ENCODE measurements around the gene JMJD1C.

Gene JMJD1C

GRCh38 chr10:63489838-63490237 lies 24.1 kb upstream of the JMJD1C start:
- H3K27ac ChIP-seq (replicated peaks; ENCODE audit: low read length) = no peak overlapping the region
- DNase-seq (ENCODE audit: low spot score) = no peak
- no peak overlapping the region for H4K8ac ChIP-seq (ENCODE audit: low read depth, low read length)
- H3K4me2 ChIP-seq (ENCODE audit: insufficient read depth, low read length, poor library complexity, severe bottlenecking) = no peak overlapping the region
- H3K27me3 ChIP-seq (ENCODE audit: control insufficient read depth in 3 of 3, insufficient read depth in 3 of 3, low read depth in 1 of 3, low read length in 3 of 3) = no peaks in the 10 kb centered on the region
- H3K4me3 ChIP-seq (ENCODE audit: low read length in 2 of 2) = no peak overlapping the region
- no peak overlapping the region for H2AFZ ChIP-seq (ENCODE audit: low read length)
- H4K91ac ChIP-seq (ENCODE audit: low read depth, low read length, poor library complexity) = no peak overlapping the region
- no peak overlapping the region for H3K18ac ChIP-seq (ENCODE audit: low read length)
- H3K9ac ChIP-seq (ENCODE audit: low read depth, low read length, poor library complexity) = no peak overlapping the region
- H3K79me1 ChIP-seq (ENCODE audit: low read depth, low read length) = peaks cover 2% of the 10 kb centered on the region
- no peak overlapping the region for H2BK15ac ChIP-seq (ENCODE audit: low read length)
- peaks cover 0 to 24% of the 10 kb centered on the region in 2 donors for H3K9me3 ChIP-seq (replicated peaks in 1 of 2; ENCODE audit: control insufficient read depth in 2 of 2, insufficient read depth in 1 of 2, low read depth in 1 of 2, low read length in 2 of 2)
- no peak overlapping the region for H2BK5ac ChIP-seq (ENCODE audit: low read length)
- H2BK120ac ChIP-seq (ENCODE audit: low read depth, low read length) = no peak overlapping the region
- peaks cover 4 to 7% of the 10 kb centered on the region in 2 donors for H3K4me1 ChIP-seq (ENCODE audit: control insufficient read depth in 2 of 2, insufficient read depth in 1 of 2, low read depth in 1 of 2, low read length in 2 of 2)
- no CpG with 5 or more reads among the region's 3 CpGs for WGBS, 2 donors (ENCODE audit: extremely low coverage in 2 of 2, insufficient read length in 2 of 2, insufficient replicate concordance in 1 of 2)
- peaks cover 2 to 9% of the 10 kb centered on the region in 2 donors for H3K36me3 ChIP-seq (replicated peaks in 1 of 2; ENCODE audit: control insufficient read depth in 2 of 2, insufficient read depth in 2 of 2, low read length in 2 of 2)
- no peak overlapping the region for H2AK5ac ChIP-seq (ENCODE audit: low read depth, low read length)
- no peak overlapping the region for H2BK12ac ChIP-seq (ENCODE audit: low read length)
- no peak overlapping the region for H3K4ac ChIP-seq (ENCODE audit: low read length)
- no peak overlapping the region for H3K14ac ChIP-seq (ENCODE audit: low read length)
- no peak overlapping the region for H3K23ac ChIP-seq (ENCODE audit: low read depth, low read length, poor library complexity)

GRCh38 chr10:63487990-63488389 lies 22.2 kb upstream of the JMJD1C start:
- Histone ChIP-seq H3K27me3 (ENCODE audit: control insufficient read depth in 3 of 3, insufficient read depth in 3 of 3, low read depth in 1 of 3, low read length in 3 of 3) (no peaks in the 10 kb centered on the region), H4K8ac (ENCODE audit: low read depth, low read length) (no peak overlapping the region), H3K4me1 (ENCODE audit: control insufficient read depth in 2 of 2, insufficient read depth in 1 of 2, low read depth in 1 of 2, low read length in 2 of 2) (peaks cover 6 to 7% of the 10 kb centered on the region in 2 donors), H2BK5ac (ENCODE audit: low read length) (no peak overlapping the region), H3K23ac (ENCODE audit: low read depth, low read length, poor library complexity) (no peak overlapping the region), H3K4me2 (ENCODE audit: insufficient read depth, low read length, poor library complexity, severe bottlenecking) (no peak overlapping the region), H4K91ac (ENCODE audit: low read depth, low read length, poor library complexity) (no peak overlapping the region), H3K18ac (ENCODE audit: low read length) (no peak overlapping the region), H3K4me3 (ENCODE audit: low read length in 2 of 2) (no peak overlapping the region), H3K9ac (ENCODE audit: low read depth, low read length, poor library complexity) (no peak overlapping the region), H3K4ac (ENCODE audit: low read length) (no peak overlapping the region), H2BK12ac (ENCODE audit: low read length) (no peak overlapping the region), H2AFZ (ENCODE audit: low read length) (no peak overlapping the region), H3K79me1 (ENCODE audit: low read depth, low read length) (peaks cover 2% of the 10 kb centered on the region), H3K27ac (replicated peaks; ENCODE audit: low read length) (no peak overlapping the region), H3K9me3 (replicated peaks in 1 of 2; ENCODE audit: control insufficient read depth in 2 of 2, insufficient read depth in 1 of 2, low read depth in 1 of 2, low read length in 2 of 2) (peaks cover 0 to 19% of the 10 kb centered on the region in 2 donors), H2BK120ac (ENCODE audit: low read depth, low read length) (no peak overlapping the region), H3K36me3 (replicated peaks in 1 of 2; ENCODE audit: control insufficient read depth in 2 of 2, insufficient read depth in 2 of 2, low read length in 2 of 2) (peaks cover 2 to 7% of the 10 kb centered on the region in 2 donors), H2AK5ac (ENCODE audit: low read depth, low read length) (no peak overlapping the region), H2BK15ac (ENCODE audit: low read length) (no peak overlapping the region), H3K14ac (ENCODE audit: low read length) (no peak overlapping the region)
- no CpG with 5 or more reads among the region's 3 CpGs for WGBS, 2 donors (ENCODE audit: extremely low coverage in 2 of 2, insufficient read length in 2 of 2, insufficient replicate concordance in 1 of 2)
- DNase-seq (ENCODE audit: low spot score) = no peak

- peaks cover 2% of the 10 kb centered on the region for H3K79me1 ChIP-seq (ENCODE audit: low read depth, low read length)
- no peaks in the 10 kb centered on the region for H3K36me3 ChIP-seq (replicated peaks in 1 of 2; ENCODE audit: control insufficient read depth in 2 of 2, insufficient read depth in 2 of 2, low read length in 2 of 2)
- H3K9ac ChIP-seq (ENCODE audit: low read depth, low read length, poor library complexity) = no peak overlapping the region
- H3K23ac ChIP-seq (ENCODE audit: low read depth, low read length, poor library complexity) = no peak overlapping the region
- H2AFZ ChIP-seq (ENCODE audit: low read length) = no peak overlapping the region
- H3K4ac ChIP-seq (ENCODE audit: low read length) = no peak overlapping the region
- no peak overlapping the region for H2BK120ac ChIP-seq (ENCODE audit: low read depth, low read length)
- H3K18ac ChIP-seq (ENCODE audit: low read length) = no peak overlapping the region
- H3K14ac ChIP-seq (ENCODE audit: low read length) = no peak overlapping the region
- no peak overlapping the region for H2AK5ac ChIP-seq (ENCODE audit: low read depth, low read length)
- no peak overlapping the region for H3K4me3 ChIP-seq (ENCODE audit: low read length in 2 of 2)
- no peak overlapping the region for H2BK5ac ChIP-seq (ENCODE audit: low read length)
- H3K4me1 ChIP-seq (ENCODE audit: control insufficient read depth in 2 of 2, insufficient read depth in 1 of 2, low read depth in 1 of 2, low read length in 2 of 2) = peaks cover 6 to 7% of the 10 kb centered on the region in 2 donors
- no peak overlapping the region for H2BK15ac ChIP-seq (ENCODE audit: low read length)
- no peak overlapping the region for H4K91ac ChIP-seq (ENCODE audit: low read depth, low read length, poor library complexity)
- no peak overlapping the region for H2BK12ac ChIP-seq (ENCODE audit: low read length)
- H3K27ac ChIP-seq (replicated peaks; ENCODE audit: low read length) = no peak overlapping the region
- DNase-seq (ENCODE audit: low spot score) = no peak
- no CpG with 5 or more reads among the region's 1 CpG for WGBS, 2 donors (ENCODE audit: extremely low coverage in 2 of 2, insufficient read length in 2 of 2, insufficient replicate concordance in 1 of 2)
- H3K4me2 ChIP-seq (ENCODE audit: insufficient read depth, low read length, poor library complexity, severe bottlenecking) = no peak overlapping the region
- H3K27me3 ChIP-seq (ENCODE audit: control insufficient read depth in 3 of 3, insufficient read depth in 3 of 3, low read depth in 1 of 3, low read length in 3 of 3) = no peaks in the 10 kb centered on the region
- H3K9me3 ChIP-seq (replicated peaks in 1 of 2; ENCODE audit: control insufficient read depth in 2 of 2, insufficient read depth in 1 of 2, low read depth in 1 of 2, low read length in 2 of 2) = no peaks in the 10 kb centered on the region
- H4K8ac ChIP-seq (ENCODE audit: low read depth, low read length) = no peak overlapping the region
Measured at GRCh38 chr10:63483983-63484382, 18.2 kb upstream of the JMJD1C start.

- no peaks in the 10 kb centered on the region for H3K36me3 ChIP-seq (replicated peaks in 1 of 2; ENCODE audit: control insufficient read depth in 2 of 2, insufficient read depth in 2 of 2, low read length in 2 of 2)
- H4K91ac ChIP-seq (ENCODE audit: low read depth, low read length, poor library complexity) = no peak overlapping the region
- no peak overlapping the region for H2BK15ac ChIP-seq (ENCODE audit: low read length)
- no peak overlapping the region for H3K4me2 ChIP-seq (ENCODE audit: insufficient read depth, low read length, poor library complexity, severe bottlenecking)
- no peak overlapping the region for H2BK120ac ChIP-seq (ENCODE audit: low read depth, low read length)
- no peaks in the 10 kb centered on the region for H3K27me3 ChIP-seq (ENCODE audit: control insufficient read depth in 3 of 3, insufficient read depth in 3 of 3, low read depth in 1 of 3, low read length in 3 of 3)
- H4K8ac ChIP-seq (ENCODE audit: low read depth, low read length) = no peak overlapping the region
- H3K14ac ChIP-seq (ENCODE audit: low read length) = no peak overlapping the region
- no peaks in the 10 kb centered on the region for H3K9me3 ChIP-seq (replicated peaks in 1 of 2; ENCODE audit: control insufficient read depth in 2 of 2, insufficient read depth in 1 of 2, low read depth in 1 of 2, low read length in 2 of 2)
- no peak overlapping the region for H3K9ac ChIP-seq (ENCODE audit: low read depth, low read length, poor library complexity)
- H2AFZ ChIP-seq (ENCODE audit: low read length) = no peak overlapping the region
- H2AK5ac ChIP-seq (ENCODE audit: low read depth, low read length) = no peak overlapping the region
- WGBS, 2 donors (ENCODE audit: extremely low coverage in 2 of 2, insufficient read length in 2 of 2, insufficient replicate concordance in 1 of 2) = no CpG with 5 or more reads among the region's 6 CpGs
- no peak overlapping the region for H2BK5ac ChIP-seq (ENCODE audit: low read length)
- H3K18ac ChIP-seq (ENCODE audit: low read length) = no peak overlapping the region
- H3K27ac ChIP-seq (replicated peaks; ENCODE audit: low read length) = no peak overlapping the region
- no peak overlapping the region for H3K4me3 ChIP-seq (ENCODE audit: low read length in 2 of 2)
- H3K79me1 ChIP-seq (ENCODE audit: low read depth, low read length) = peaks cover 2% of the 10 kb centered on the region
- no peak for DNase-seq (ENCODE audit: low spot score)
- no peak overlapping the region for H3K4ac ChIP-seq (ENCODE audit: low read length)
- H2BK12ac ChIP-seq (ENCODE audit: low read length) = no peak overlapping the region
- H3K4me1 ChIP-seq (ENCODE audit: control insufficient read depth in 2 of 2, insufficient read depth in 1 of 2, low read depth in 1 of 2, low read length in 2 of 2) = peaks cover 6 to 7% of the 10 kb centered on the region in 2 donors
- no peak overlapping the region for H3K23ac ChIP-seq (ENCODE audit: low read depth, low read length, poor library complexity)
Measured at GRCh38 chr10:63481815-63482421, 16.1 kb upstream of the JMJD1C start.

All from neuronal stem cell (in vitro differentiated cells).